HG03460 (cell line): Measurements from ENCODE around the gene PRRG1.
"Not testable (repeated sequence)": the region's sequence is repeated elsewhere in the genome, so short reads cannot be mapped to it uniquely, and the experiment has no call there.

Experiments used
- ATAC-seq: cut with Tn5 transposase; IDR thresholded peaks from one replicate; pipeline ENCODE4 v1.9.1; 2021; ENCODE audit not compliant: unreplicated experiment

Gene PRRG1

GRCh38 chrX:37468124-37468739 is 119.1 kb downstream of the PRRG1 start:
- no peak for ATAC-seq

DNA sequence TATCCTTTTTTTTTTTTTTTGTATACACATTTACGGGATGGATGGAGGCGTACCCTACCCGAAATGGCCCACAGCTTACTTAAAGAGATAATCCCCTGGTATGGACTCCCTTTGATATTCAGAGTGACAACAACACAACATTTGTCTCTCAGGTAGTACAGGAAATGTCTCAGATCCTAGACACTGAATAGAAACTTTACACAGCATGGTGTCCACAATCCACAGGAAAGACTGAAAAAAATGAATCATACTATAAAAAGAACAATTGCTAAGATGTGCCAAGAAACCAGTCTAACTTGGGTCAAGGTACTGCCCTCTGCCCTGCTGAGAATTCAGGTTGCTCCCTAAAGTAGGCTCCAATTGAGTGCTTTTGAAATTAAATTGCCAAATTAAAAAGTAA is 121.5 kb downstream of the PRRG1 start:
- ATAC-seq, result no peak

DNA sequence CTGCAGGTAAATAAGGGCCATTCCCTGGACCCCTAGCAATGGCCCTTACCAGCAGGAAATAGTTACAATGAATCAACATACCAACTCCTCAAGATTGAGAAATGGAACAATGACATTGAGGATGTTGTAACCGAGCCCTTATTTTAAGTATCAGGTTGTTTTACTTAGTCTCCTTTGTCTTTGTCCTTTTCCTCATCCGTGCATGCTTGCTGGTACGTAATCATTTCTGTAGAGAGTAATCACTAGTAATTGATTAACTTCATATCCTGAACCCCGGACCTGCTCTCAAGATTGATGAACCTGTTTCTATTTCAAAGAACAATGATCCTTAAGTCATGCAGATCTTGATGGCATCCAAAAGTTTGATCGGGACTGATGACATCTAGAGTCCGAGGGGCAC is 123.7 kb downstream of the PRRG1 start:
- ATAC-seq, result no peak

- no peak for ATAC-seq
Measured at GRCh38 chrX:37474478-37474877, 125.3 kb downstream of the PRRG1 start.

DNA sequence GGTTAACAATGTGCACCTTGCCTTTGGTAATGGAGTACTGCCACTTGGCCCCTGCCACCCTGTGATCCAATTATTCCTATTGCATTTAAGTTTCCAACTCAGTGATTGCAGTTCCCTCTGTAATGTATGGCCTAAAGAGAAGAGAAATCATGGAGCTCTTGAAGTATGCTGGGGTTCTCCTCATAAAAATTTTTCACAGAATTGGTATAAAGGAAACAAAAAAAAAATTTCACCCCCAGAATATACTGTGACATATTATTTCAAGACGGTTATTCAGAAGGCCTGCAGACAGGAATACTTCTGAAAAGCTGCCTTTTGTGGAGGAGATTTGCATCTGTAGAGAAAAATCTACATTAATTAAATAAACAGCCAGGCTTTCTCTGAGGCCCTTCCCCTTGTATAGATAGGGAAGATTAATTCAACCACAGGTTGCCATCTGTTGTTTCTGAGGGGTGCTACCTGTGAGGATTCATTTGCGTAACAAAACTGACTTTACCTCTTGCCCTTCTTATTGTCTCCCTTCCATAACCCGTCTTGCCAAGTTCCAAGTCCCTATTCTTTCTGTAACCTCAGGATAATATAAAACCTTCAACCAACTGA is 127.5 kb downstream of the PRRG1 start:
- no peak for ATAC-seq

GRCh38 chrX:37484335-37484734 is 135.2 kb downstream of the PRRG1 start:
- ATAC-seq, result not testable (repeated sequence)

GRCh38 chrX:37485429-37485828 is 136.3 kb downstream of the PRRG1 start:
- no peak for ATAC-seq

DNA sequence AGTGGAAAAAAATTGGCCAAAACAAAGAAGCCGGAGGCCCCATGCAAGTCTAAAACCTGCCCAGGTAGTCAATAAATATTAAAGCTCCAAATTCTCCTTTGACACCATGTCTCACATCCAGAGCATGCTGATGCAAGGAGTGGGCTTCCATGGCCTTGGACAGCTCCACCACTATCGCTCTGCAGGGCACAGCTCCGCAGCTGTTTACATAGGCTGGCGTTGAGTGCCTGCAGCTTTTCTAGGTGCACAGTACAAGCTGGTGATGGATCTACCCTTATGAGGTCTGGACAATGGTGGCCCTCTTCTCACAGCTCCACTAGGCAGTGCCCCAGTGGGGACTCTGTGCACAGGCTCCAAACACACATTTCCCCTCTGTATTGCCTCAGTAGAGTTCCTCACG is 138.1 kb downstream of the PRRG1 start:
- ATAC-seq, result no peak

GRCh38 chrX:37488323-37488722 is 139.2 kb downstream of the PRRG1 start:
- ATAC-seq, result no peak

DNA sequence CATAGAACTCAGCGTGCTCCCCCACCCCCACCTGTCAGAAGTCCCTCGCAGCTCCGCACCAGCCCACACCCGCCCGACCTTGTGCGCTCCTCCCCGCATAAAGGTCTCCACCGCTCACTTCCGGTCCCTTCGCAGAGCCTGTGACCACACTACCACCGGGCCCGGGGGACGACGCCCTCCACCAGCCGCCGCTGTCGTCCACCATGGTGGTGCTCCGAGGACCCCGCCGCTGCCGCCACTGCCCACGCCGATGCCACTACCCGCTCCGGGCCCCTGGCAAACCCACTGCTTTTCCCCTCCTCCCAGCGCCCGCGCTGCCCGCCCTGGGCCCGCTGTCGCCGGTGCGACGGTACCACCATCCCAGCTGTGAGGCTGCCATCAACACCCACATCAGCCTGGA is 142.5 kb downstream of the PRRG1 start:
- no peak for ATAC-seq

DNA sequence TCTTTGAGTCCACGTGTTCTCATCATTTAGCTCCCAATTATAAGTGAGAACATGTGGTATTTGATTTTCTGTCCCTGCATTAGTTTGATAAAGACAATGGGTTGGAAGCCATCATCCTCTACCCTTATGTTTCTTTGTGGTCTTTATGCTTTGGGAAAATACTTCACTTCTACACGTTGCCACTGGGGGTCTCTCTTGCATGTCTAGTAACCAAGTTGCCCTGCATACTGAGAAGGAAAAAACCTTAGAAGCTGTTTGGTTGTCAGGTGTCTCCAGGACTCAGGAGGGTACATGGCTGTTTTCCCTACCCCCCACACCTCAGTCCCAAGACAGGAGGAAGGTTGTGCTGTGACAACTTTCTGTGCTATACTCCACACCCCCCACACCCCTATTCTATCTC is 146.6 kb downstream of the PRRG1 start:
- ATAC-seq, result not testable (repeated sequence)

- not testable (repeated sequence) for ATAC-seq
Measured at GRCh38 chrX:37497126-37497525, 148.0 kb downstream of the PRRG1 start.

DNA sequence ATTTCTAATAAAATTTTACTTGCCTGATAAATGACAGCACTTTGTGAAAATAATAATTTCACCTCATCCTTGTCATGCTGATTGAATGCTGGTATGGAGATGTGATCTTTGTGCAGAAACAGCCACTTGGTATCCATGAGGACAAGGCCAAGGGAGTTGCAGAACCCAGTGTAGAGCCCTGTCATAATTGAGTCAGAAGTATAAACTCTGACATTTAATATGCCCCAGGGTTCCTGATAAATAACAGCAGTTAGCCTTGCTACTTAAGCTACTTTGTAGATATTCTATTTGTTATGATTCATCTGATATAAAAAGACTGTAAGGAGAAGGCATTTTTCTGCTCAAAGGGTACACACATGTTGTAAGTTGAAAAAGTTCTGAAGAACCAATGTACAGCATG is 149.2 kb downstream of the PRRG1 start:
- not testable (repeated sequence) for ATAC-seq

GRCh38 chrX:37499649-37500048 is 150.5 kb downstream of the PRRG1 start:
- ATAC-seq, result not testable (repeated sequence)

GRCh38 chrX:37504991-37505390 is 155.8 kb downstream of the PRRG1 start:
- no peak for ATAC-seq
